DOHH2 (cell line): ENCODE data around the gene EIF4A3.

Experiments
- CTCF ChIP-seq: fragments of 200-600 bp; sonication (generic); IDR thresholded peaks from one replicate; pipeline ENCODE4 v1.5.1; 2014; ENCODE audit warnings: antibody characterized with exemption, mild to moderate bottlenecking, low read depth, low read length; ENCODE audit not compliant: poor library complexity, severe bottlenecking
- EZH2phosphoT487 ChIP-seq: fragments of 200-600 bp; sonication (generic); IDR thresholded peaks from 2 replicates; pipeline ENCODE4 v1.6.1; 2017; ENCODE audit warnings: borderline replicate concordance, mild to moderate bottlenecking, antibody characterized with exemption, low read length, moderate library complexity, mixed read lengths

- TF ChIP-seq CTCF = no peak
- TF ChIP-seq EZH2phosphoT487 = no peak
Measured at GRCh38 chr17:80106751-80107150, 40.2 kb downstream of the EIF4A3 start.
